Suprapubic skin (tissue), 4 donors: Measurements from ENCODE around the gene CPPED1.

ENCODE experiments used
- CTCF ChIP-seq, 2 donors: fragments of 200-600 bp in 1 of 2; fragments of 450-650 bp in 1 of 2; sonication (generic) in 1 of 2; IDR thresholded peaks; one replicate each; pipeline ENCODE4 v1.5.1; 2016 to 2019; ENCODE audit warnings: antibody characterized with exemption in 2 of 2, mild to moderate bottlenecking in 1 of 2, moderate library complexity in 1 of 2
- EP300 ChIP-seq: sonication (generic); formaldehyde crosslinking; IDR thresholded peaks from one replicate; pipeline ENCODE4 v1.6.1; 2017; ENCODE audit warnings: antibody characterized with exemption
- POLR2AphosphoS5 ChIP-seq, 3 donors: sonication (generic); formaldehyde crosslinking; IDR thresholded peaks; one replicate each; pipeline ENCODE4 v1.6.1; 2017; ENCODE audit warnings: antibody characterized with exemption in 3 of 3

GRCh38 chr16:12613992-12614661, 189.6 kb downstream of the CPPED1 start:
- no peak for TF ChIP-seq EP300
- TF ChIP-seq POLR2AphosphoS5 (IDR thresholded peaks at IDR 0.05), result no peak
- no peak for TF ChIP-seq CTCF (IDR thresholded peaks at IDR 0.05)
